DND-41 (cell line): ENCODE data around the gene SPHK1.

Source experiments
- EZH2 ChIP-seq: IDR thresholded peaks from 3 replicates; pipeline ENCODE4 v1.6.1; 2012; ENCODE audit warnings: borderline replicate concordance, low read depth, mild to moderate bottlenecking, moderate library complexity, low read length, inconsistent platforms; ENCODE audit not compliant: severe bottlenecking
- TF ChIP-seq, protein P1 (sequence below): IDR thresholded peaks from 2 replicates; pipeline ENCODE4 v1.5.1; 2012; ENCODE audit warnings: borderline replicate concordance, low read length, moderate library complexity, mild to moderate bottlenecking; ENCODE audit not compliant: poor library complexity, severe bottlenecking; ENCODE audit errors: extremely low read depth

DNA sequence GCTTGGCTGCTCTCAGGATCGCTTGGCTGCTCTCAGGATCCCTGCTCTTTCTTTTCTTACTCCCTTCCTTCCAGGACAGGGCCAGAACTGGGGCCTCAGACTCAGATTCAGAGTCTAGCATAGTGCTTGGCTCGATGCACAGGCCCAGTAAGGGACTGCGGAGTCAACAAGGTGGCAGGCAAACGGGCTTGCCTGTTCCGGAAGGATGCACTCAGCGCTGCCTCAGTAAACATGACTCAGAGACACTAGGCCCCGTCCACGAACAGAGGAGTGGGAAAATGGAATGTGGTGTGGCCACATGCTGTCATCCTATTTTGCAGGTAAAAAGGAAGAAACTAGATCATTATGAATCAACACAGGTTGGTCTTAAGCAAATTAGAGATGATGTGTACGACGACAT lies 9.8 kb downstream of the SPHK1 start:
- TF ChIP-seq, protein P1, sequence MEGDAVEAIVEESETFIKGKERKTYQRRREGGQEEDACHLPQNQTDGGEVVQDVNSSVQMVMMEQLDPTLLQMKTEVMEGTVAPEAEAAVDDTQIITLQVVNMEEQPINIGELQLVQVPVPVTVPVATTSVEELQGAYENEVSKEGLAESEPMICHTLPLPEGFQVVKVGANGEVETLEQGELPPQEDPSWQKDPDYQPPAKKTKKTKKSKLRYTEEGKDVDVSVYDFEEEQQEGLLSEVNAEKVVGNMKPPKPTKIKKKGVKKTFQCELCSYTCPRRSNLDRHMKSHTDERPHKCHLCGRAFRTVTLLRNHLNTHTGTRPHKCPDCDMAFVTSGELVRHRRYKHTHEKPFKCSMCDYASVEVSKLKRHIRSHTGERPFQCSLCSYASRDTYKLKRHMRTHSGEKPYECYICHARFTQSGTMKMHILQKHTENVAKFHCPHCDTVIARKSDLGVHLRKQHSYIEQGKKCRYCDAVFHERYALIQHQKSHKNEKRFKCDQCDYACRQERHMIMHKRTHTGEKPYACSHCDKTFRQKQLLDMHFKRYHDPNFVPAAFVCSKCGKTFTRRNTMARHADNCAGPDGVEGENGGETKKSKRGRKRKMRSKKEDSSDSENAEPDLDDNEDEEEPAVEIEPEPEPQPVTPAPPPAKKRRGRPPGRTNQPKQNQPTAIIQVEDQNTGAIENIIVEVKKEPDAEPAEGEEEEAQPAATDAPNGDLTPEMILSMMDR, result no peak
- TF ChIP-seq EZH2, result no peak
